HG03442 (cell line): ENCODE data around the gene CYP39A1.
"Not testable (repeated sequence)": the region's sequence is repeated elsewhere in the genome, so short reads cannot be mapped to it uniquely, and the experiment has no call there.

Experiments used
- ATAC-seq: cut with Tn5 transposase; IDR thresholded peaks from one replicate; pipeline ENCODE4 v1.9.1; 2021; ENCODE audit warnings: mild to moderate bottlenecking, moderate library complexity; ENCODE audit not compliant: unreplicated experiment

The CYP39A1 gene

DNA sequence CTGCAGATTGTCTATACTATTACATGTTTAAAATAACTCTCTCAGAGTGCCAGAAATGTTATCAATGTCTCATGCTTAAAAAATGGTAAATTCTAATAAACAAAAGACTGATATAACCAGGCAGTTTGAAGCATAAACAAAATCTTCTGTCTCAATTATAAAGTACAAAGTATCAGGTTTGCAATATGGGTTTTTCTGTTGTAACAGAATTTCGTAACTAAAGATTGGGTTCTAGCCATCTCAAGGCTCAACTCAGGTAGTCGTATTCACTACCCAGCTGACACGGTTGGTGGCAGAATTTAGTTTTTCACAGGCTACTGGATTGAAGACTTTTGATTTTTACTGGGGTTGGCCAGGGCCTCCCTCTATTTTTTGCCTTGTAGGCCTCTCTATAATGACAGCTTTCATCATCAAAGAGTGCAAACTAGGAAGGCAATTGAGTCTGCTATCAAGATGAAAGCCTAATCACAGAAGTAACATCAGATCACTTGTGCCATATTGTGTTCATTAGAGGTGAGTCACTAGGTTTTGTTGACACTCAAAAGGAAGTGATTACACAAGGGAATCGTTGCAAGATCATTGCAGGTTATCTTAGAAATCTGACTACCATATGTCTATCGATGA is 3.6 kb downstream of the CYP39A1 start:
- ATAC-seq, result no peak

DNA sequence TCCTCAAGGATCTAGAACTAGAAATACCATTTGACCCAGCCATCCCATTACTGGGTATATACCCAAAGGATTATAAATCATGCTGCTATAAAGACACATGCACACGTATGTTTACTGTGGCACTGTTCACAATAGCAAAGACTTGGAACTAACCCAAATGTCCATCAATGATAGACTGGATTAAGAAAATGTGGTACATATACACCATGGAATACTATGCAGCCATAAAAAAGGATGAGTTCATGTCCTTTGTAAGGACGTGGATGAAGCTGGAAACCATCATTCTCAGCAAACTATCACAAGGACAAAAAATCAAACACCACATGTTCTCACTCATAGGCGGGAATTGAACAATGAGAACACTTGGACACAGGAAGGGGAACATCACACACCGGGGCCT is 4.5 kb downstream of the CYP39A1 start:
- not testable (repeated sequence) for ATAC-seq

GRCh38 chr6:46645265-46645664 is 7.4 kb downstream of the CYP39A1 start:
- ATAC-seq, result no peak

GRCh38 chr6:46642928-46643751 is 9.5 kb downstream of the CYP39A1 start:
- no peak for ATAC-seq

DNA sequence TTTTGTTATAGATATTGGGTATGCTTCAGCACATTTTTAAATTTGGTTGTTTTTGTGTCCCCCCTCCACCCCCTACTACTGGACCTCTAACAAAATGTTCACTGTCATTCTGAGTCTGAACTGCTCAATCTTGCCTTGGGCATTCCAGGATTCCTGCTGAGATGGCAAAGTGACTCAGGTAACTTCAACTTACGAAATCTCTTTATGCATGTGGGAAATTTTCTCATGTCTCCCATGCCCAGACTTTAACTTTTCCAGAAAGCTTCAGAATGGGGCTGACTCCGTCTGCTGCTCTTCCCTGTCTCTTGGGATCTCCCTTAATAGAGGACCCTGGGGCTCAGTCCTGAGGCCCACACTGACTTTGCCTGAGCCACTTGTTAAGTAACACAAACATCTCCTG is 14.0 kb downstream of the CYP39A1 start:
- ATAC-seq, result no peak

- no peak for ATAC-seq
Measured at GRCh38 chr6:46637933-46638332, 14.7 kb downstream of the CYP39A1 start.

- ATAC-seq, result no peak
Measured at GRCh38 chr6:46637145-46637544, 15.5 kb downstream of the CYP39A1 start.

DNA sequence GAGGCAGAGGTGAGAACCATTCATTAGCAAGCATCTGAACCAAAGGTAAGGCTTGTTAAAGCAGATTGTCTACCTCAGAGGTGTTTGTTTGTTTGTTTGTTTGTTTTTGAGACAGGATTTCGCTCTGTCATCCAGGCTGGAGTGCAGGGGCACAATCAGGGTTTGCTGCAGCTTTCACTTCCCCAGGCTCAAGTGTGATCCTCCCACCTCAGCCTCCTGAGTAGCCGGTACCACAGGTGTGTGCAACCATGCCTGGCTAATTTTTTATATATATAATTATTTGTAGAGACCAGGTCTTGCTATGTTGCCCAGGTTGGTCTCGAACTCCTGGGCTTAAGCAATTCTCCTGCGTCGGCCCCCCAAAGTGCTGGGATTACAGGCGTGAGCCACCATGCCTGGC is 17.2 kb downstream of the CYP39A1 start:
- no peak for ATAC-seq

- no peak for ATAC-seq
Measured at GRCh38 chr6:46632053-46632452, 20.6 kb downstream of the CYP39A1 start.

DNA sequence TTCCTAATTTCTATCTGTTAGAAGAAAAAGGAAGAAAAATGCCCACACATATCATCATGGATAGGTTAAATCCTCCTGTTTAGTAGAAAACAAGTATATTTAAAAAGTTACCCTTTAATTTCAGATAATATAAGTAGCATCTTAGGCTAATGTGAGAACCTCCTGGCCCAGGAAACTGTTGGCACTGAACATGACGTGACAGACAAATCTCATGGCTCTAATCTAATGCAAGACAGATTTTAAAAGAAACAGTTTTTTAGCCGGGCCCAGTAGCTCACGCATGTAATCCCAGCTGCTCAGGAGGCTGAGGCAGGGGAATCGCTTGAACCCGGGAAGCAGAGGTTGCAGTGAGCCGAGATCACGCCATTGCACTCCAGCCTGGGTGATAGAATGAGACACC is 22.9 kb downstream of the CYP39A1 start:
- ATAC-seq, result no peak

GRCh38 chr6:46628976-46629375 is 23.6 kb downstream of the CYP39A1 start:
- ATAC-seq, result no peak

DNA sequence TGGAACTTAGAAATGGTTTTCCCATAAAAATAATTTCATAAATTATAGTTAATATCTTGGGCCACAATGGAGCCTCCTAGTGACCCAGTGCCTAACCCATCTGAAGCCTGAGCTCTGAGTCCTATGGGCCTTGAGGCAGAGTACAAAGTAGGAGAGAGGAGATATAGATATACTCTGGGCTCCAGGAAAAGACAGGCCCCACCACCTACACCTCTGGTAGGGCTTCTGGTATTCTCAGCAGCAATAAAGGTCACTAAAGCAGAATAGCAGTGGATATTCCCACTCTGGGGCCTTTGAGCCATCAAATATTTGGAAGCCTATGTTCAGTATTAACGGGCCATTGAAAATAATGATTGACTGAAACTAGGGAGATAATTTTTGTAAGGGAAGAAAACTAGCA is 24.1 kb downstream of the CYP39A1 start:
- ATAC-seq, result no peak

DNA sequence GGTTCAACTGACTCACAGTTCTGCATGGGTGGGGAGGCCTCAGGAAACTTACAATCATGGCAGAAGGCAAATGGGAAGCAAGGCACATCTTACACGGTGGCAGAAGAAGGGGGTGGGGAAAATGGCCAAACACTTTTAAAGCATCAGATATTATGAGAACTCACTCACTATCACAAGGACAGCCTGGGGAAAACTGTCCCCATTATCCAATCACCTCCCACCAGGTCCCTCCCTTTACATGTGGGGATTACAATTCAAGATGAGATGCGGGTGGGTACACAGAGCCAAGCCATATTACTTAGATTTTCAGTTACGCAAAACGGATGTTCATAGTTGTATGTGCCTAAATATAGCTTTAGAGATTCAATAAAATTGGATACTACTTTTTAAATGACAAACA is 25.6 kb downstream of the CYP39A1 start:
- no peak for ATAC-seq

DNA sequence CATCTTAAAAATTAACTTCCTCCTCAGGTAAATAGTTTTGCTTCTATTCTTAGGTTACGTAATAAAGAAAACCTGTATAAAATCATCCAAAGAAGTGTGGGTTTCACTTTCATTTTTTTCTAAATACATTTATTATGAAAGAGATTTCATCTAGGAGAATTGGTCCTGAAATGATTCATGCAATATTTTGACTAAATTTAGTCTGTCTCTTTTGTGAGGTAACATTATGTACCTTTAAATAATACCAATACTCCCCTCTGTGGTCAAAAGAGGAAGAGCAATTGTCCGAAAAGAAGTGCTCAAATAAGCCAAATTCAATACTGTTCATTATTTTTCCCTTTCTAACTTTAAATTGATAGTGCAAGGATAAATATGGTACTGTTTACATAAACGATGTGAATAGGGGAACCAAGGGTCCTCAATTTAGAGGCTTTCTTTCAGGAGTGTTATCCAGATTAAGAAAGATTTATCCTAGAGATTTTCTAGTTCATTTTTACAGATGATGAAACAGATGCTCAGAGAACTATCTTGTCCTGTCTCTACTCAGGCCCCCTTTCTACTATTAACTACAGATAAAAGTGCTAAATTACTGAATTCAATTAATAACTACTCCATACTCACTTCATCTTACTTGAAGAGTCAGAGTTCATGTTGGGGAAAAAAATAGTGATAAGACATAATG is 26.2 kb downstream of the CYP39A1 start:
- ATAC-seq, result peak; percentile 94

DNA sequence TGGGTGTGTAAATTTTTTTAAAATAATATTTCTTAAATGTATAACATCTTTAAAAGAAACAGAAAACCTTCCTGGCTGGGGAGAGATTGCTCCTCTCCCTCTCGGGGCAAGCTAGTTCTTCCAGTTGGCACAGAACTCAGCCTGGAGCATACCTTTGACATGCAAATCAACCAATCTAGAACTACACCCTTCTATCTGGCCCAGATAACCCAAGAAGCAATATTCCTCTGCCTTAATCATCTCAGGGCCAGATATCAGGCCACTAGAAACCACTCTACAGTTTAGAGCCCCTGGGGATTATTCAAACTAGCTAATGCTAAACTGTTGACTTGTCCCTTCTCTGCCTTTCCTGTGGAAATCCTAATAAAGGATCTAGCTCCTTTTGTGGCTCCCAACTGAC is 33.9 kb downstream of the CYP39A1 start:
- no peak for ATAC-seq

DNA sequence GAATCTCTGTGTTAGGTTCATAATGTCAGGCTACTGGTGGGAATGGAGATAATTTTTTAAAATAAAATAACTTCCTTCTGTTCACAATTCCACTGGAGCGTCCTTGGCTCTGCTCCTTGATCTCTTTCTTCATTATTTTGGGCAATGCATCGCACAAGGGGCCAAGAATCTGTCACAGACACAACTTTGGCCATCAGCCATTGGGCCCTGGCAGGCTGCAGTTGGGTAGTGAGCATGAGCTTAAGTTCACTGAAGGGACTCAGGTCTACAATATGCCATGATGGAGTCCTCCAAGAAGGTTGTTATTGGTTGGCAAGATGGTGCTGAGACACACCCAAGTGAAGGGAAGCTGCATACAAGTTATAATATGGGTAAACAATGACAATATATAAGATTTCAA is 40.0 kb downstream of the CYP39A1 start:
- no peak for ATAC-seq

DNA sequence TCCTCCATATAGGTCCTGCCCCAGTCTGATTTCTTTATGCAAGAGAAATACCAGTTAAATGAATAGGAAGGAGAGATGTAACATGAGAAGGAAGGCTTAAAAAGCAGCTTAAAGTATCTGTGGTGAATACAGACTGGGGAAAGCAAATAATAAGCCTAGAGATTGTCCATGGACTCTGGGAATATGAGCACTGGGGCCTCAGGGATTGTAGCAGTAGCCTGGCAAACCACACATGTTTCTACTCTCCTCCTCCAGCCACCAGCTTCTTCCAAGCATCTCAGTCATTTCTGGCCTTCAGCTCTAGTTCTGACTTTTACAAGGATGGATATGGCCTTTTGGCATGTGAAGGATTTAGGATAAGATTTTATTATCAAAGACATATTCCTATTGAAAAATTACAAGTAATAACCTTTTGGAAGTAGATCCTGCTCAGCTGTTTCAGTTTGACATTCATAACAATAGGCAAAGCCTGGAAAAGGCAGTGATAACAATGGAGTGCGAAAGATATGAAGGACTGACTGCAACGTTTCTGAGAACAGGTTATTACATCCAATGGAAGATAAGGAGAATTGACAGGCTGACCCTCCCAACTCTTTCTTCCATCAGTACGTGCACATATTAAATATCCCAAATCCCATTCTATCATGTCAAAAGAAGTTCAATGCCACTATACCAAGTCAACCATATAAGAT is 41.6 kb downstream of the CYP39A1 start:
- ATAC-seq, result no peak

GRCh38 chr6:46606338-46606737 is 46.3 kb downstream of the CYP39A1 start:
- no peak for ATAC-seq

DNA sequence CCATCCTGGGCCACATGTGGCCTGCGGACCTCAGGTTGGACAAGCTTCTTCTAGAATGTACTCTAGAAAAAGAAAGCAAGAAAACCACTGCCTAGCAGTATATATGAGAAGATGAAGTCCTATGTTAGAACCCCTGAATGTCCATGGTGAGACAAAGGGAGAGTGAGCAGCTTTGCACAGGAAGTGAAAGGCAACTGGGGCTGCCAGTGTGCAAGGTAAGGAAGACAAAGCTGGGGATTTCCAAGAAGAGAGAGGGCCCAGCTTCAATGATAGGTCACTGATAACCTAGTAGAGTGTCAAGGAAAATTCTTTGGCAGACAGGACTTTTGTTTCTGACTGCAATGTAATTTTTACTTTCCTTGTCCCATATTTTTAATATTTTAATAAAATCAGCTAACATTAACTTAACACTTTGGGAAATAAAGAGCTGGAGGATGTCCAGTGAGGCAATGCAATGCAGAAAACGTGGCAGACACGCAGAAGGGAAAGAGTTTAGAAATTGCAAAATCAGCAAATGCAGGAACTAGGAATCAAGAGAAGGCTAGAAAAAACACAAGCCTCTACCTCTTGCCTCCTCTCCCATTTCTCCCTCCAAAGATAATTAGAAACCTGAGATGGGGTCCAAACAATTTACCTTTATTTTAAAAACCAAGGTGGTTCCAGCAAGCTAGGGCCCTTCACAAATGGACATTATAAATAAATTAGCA is 47.4 kb downstream of the CYP39A1 start:
- ATAC-seq, result no peak

- ATAC-seq, result no peak
Measured at GRCh38 chr6:46598215-46598614, 54.4 kb downstream of the CYP39A1 start.

DNA sequence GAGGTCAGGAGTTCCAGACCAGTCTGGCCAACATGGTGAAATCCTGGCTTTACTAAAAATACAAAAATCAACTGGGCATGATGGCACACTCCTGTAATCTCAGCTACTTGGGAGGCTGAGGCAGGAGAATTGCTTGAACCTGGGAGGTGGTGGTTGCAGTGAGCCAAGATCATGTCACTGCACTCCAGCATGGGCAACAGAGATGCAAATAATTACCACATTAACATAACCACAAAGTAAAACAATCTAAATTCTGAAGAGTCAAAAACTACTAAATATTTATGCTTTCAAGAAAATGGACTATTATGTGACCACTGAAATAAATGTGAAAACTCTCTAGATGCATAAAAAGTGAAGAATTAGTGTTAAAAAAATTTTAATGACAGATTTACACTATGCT is 59.9 kb downstream of the CYP39A1 start:
- ATAC-seq, result no peak
